Stimulated activated CD8-positive, alpha-beta memory T cell treated with anti-CD3 and anti-CD28 coated beads, Interleukin-7, amount 100 ng/mL, for 48 hours (primary cell): Measurements from ENCODE around the gene IQSEC1.
"Not testable (repeated sequence)": the region's sequence is repeated elsewhere in the genome, so short reads cannot be mapped to it uniquely, and the experiment has no call there.

Source experiments
- DNase-seq, 2 donors: peaks; one replicate each; pipeline ENCODE4 v3.0.0-alpha.2; 2020; ENCODE audit warnings: low read depth in 1 of 2; ENCODE audit errors: extremely low read depth in 1 of 2

The IQSEC1 gene

GRCh38 chr3:12882336-12883310, 190.6 kb downstream of the IQSEC1 start:
- DNase-seq = no peak

- not testable (repeated sequence) for DNase-seq
Measured at GRCh38 chr3:12881858-12882257, 191.4 kb downstream of the IQSEC1 start.

GRCh38 chr3:12879191-12879815, 193.9 kb downstream of the IQSEC1 start:
- DNase-seq = no peak

GRCh38 chr3:12878758-12879157, 194.5 kb downstream of the IQSEC1 start:
- not testable (repeated sequence) for DNase-seq

GRCh38 chr3:12878141-12878574, 195.1 kb downstream of the IQSEC1 start:
- no peak for DNase-seq

GRCh38 chr3:12877040-12877439, 196.2 kb downstream of the IQSEC1 start:
- no peak for DNase-seq

GRCh38 chr3:12875857-12876836, 197.1 kb downstream of the IQSEC1 start:
- peak in 1 of 2 donors; percentile 0 for DNase-seq

GRCh38 chr3:12871404-12871983, 201.7 kb downstream of the IQSEC1 start:
- DNase-seq = no peak

- no peak for DNase-seq
Measured at GRCh38 chr3:12870942-12871341, 202.3 kb downstream of the IQSEC1 start.

- peak in 1 of 2 donors; percentile 32 for DNase-seq
Measured at GRCh38 chr3:12869035-12869621, 204.1 kb downstream of the IQSEC1 start.

GRCh38 chr3:12868039-12869034, 204.9 kb downstream of the IQSEC1 start:
- DNase-seq = peak in 1 of 2 donors; percentile 27

- DNase-seq = no peak
Measured at GRCh38 chr3:12866836-12867235, 206.4 kb downstream of the IQSEC1 start.

- DNase-seq = no peak
Measured at GRCh38 chr3:12865271-12865670, 208.0 kb downstream of the IQSEC1 start.

GRCh38 chr3:12862387-12862786, 210.8 kb downstream of the IQSEC1 start:
- no peak for DNase-seq

- no peak for DNase-seq
Measured at GRCh38 chr3:12861611-12862010, 211.6 kb downstream of the IQSEC1 start.

- no peak for DNase-seq
Measured at GRCh38 chr3:12859840-12860239, 213.4 kb downstream of the IQSEC1 start.

- no peak for DNase-seq
Measured at GRCh38 chr3:12856626-12857025, 216.6 kb downstream of the IQSEC1 start.

- DNase-seq = no peak
Measured at GRCh38 chr3:12854565-12854964, 218.7 kb downstream of the IQSEC1 start.

GRCh38 chr3:12853847-12854246, 219.4 kb downstream of the IQSEC1 start:
- not testable (repeated sequence) for DNase-seq
